Subcutaneous adipose tissue (tissue), 4 donors: ENCODE data around the gene ADRM1. TPM values are rescaled to one million over a fixed set of nuclear protein-coding genes. Genes with fewer than 3 reads are reported as not detected.

Experiments used
- total RNA-seq, 4 donors: library from RNA; depleted of rRNA; stranded (reverse); fragments of >200 nt; gene quantifications; one replicate each; pipeline ENCODE4 v1.1.0, GENCODE V29; 2016
- TF ChIP-seq, protein P1 (sequence below): fragments of 450-650 bp; IDR thresholded peaks from one replicate; pipeline ENCODE4 v1.5.1; 2016; ENCODE audit warnings: low read depth, mild to moderate bottlenecking, control low read depth, antibody characterized with exemption, moderate library complexity

ADRM1 gene
- total RNA-seq, 4 donors from 2014 or later, result 78.5 to 141 (median 101) TPM

DNA sequence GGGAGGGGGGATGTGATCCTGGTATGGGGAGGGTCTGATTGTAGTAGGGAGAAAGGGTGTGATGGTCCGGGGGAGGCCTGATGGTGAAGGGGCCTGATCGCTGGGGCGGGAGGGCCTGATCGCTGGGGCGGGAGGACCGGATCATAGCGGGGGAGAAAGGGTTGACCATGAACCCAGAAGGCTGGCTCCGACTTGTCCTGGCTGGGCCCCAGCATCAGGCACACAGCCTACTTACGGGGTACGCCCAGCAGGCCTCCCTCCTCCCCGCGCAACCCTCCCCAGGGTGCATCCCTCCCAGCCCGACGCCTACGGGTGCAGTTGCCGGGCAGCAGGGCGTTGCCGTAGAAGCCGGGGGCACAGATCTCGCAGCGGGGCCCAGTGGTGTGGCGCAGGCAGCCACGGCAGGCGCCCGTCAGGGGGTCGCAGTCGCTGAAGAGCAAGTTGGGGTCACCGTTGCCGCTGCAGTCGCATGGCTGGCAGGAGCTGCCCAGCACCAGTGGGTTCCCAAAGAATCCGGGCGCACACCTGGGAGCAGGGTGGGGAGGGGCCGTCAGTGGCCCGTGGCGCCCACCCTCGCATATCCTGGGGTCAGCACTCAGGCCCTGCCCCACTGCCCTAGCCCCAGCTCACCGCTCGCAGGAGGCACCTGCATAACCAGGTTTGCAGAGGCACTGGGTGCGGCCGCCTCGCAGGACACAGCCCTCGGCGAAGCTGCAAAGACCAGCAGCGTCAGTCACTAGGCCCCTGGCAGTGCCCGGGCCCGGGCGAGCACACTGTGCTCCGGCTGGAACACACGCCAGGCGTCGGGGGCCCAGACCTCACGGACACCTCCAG, 20.6 kb downstream of the ADRM1 start:
- TF ChIP-seq, protein P1, sequence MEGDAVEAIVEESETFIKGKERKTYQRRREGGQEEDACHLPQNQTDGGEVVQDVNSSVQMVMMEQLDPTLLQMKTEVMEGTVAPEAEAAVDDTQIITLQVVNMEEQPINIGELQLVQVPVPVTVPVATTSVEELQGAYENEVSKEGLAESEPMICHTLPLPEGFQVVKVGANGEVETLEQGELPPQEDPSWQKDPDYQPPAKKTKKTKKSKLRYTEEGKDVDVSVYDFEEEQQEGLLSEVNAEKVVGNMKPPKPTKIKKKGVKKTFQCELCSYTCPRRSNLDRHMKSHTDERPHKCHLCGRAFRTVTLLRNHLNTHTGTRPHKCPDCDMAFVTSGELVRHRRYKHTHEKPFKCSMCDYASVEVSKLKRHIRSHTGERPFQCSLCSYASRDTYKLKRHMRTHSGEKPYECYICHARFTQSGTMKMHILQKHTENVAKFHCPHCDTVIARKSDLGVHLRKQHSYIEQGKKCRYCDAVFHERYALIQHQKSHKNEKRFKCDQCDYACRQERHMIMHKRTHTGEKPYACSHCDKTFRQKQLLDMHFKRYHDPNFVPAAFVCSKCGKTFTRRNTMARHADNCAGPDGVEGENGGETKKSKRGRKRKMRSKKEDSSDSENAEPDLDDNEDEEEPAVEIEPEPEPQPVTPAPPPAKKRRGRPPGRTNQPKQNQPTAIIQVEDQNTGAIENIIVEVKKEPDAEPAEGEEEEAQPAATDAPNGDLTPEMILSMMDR, result no peak

DNA sequence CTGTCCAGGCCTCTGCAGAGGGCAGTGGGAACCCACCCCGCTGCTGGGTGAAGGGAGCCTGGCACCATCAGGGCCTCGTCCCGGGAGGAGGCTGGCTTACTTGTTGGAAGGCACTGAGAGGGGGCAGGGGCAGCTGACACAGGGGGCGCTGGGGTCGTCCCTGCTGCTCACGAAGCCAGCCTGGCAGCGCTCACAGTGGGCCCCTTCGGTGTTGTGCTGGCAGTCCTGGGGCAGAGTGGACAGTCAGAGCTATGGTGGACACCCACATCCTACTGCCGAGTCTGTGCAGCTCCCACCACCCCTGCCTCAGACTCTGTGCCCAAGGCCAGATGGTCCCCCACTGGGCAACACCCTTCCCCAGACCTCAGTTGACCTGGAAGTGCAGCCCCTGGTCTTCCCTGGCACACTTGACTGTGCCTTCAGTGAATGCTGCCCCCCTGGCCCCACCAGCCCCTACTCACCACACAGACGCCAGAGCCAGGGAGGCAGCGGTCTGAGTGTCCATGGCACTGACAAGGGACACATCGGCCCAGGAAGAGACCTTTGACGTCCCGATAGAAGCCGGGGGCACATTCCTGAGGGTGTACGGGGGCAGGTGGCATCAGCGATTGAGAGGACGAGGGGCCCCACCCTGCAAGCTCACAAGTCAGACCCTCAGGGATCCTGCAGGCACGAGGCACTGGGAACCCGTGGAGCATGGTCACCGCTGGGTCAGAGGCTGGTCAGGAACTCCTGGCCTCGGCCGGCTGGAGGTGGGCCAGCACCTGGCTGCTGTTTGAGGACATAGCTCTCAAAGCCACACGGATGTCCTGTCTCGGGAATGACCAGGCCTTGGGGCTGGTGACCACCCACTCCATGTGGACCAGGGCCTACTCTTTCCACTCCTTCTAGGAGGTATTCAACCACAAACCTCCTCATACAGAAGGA, 21.4 kb downstream of the ADRM1 start:
- TF ChIP-seq, protein P1, result no peak

DNA sequence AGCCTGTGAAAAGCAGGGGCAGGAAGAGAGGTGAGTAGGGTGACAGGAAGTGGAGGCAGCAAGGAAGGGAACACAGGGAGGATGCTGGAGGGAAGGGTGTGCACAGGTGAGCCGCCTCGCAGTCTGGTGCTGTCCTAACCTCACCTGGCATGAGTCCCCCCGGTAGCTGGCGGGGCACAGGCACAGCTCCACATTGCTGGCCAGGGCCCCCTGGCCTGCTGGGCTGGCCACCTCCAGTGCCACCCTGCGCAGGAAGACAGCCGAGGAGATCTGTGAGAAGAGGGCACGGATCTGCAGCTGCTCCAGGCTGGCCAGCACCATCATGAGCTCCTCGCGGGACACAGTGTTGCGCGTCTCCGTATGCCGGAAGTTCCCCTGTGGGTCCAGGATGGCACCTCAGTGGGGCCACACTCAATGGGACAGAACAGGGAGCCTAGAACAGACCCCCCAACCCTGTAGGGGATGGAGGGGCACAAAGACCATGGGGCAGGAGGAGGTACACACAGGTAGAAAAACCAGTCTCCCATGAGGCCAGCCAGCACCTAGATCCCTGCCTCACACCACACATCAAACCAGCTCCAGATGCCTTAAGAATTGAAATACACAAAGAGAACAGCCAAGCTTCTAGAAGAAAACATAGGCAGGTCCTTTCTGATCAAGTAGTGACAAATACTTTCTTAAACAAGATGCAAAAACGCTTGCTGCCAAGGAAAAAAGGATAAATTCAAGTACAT, 22.5 kb downstream of the ADRM1 start:
- TF ChIP-seq, protein P1, result no peak

DNA sequence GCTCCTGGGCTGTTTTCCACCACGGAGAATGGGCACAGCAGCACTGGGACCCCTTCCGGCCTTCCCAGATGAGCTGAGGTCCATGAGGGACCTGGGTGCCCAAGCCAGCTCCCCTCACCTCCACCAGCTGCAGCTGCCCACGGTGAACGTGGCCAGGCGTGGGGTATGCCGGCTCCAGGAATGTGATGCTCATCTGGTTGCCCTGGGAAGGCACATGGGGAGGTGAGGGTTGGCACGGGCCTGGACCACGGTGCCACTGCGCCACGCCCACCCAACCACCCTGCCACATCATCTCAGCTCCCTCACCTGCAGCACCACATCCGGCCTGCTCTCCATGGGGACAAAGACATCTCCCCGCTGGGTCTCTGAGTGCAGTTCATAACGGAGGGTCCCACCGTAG, 23.8 kb downstream of the ADRM1 start:
- TF ChIP-seq, protein P1, result no peak

DNA sequence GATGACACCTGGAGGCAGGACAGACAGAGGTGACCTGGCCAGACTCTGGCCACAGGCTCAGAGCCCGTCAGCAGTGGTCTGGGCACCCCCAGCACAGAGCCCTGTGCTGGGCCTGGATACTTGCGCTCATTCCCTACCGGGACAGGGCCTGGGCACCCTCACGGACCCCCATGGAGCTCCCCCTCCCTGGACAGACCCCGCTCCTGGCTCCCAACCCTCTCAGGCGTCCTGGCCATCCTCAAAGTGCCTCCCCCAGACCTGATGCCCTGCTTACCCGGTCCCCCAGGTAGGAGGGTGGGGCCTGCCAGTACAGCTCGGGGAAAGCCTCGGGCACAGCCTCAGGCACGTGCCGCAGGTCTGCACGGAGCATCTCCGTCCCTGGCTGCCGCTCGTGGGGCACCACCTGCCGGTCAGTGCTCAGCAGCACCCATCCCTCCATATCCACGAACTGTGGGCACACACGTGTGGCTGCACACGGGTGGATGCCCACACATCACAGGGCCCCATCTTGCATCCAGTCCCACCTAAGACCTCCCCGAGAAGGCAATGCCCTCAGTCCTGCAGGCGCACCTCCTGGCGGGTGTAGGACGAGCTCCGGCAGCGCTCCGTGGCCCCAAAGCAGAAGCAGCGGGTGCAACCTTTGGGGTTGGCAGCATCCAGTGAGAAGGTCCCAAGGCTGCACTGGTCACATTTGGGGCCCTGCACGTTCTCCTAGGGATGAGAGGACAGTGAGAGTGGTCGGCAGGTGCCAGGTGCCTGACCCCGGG, 24.3 kb downstream of the ADRM1 start:
- TF ChIP-seq, protein P1, result no peak

DNA sequence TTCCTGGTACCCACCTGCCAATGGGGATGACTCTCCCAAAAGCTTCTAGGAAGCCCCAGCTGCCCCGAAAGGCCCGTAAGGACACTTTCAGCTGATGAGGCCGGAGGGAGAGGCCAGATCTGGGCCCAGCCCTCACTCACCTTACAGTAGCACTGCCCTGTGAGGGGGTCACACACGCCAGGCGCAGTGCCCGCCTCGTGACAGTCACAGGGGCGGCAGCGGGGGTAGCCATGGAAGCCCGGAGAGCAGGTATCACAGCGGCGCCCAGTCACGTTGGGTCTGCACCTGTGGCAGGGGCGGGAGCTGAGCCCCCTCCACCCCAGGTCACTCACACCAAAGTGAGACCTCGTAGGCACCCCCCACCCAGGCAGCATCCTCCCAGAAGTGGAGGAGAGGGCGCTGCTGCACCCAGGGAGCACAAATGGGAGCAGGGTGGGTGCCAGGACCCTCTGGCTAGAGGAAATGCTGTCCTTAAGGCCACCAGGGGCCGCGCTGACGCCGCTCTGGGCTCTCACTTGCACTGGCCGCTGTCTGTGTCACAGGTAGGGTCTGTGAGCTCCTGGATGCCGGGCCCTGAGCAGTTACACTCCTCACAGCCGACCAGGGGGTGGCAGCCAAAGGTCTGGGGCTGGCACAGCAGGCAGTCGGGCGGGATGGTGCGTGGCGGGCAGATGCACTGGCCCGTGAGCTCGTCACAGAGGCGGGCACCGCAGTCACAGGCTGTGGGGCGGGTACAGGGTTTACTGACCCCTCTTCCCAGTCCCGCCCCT, 25.1 kb downstream of the ADRM1 start:
- TF ChIP-seq, protein P1, result no peak
